ENCODE measurements around the gene RAB11FIP4.

- TF ChIP-seq POLR2A (IDR thresholded peaks at IDR 0.05) (no peak), CTCF (IDR thresholded peaks at IDR 0.05) (no peak)
These were observed 1.1 kb upstream of the RAB11FIP4 start for GRCh38 chr17:31390426-31390747.
